ENCODE measurements around the gene LIMS1. TPM values are rescaled to one million over a fixed set of nuclear protein-coding genes. Genes with fewer than 3 reads are reported as not detected.

The LIMS1 gene, protein sequence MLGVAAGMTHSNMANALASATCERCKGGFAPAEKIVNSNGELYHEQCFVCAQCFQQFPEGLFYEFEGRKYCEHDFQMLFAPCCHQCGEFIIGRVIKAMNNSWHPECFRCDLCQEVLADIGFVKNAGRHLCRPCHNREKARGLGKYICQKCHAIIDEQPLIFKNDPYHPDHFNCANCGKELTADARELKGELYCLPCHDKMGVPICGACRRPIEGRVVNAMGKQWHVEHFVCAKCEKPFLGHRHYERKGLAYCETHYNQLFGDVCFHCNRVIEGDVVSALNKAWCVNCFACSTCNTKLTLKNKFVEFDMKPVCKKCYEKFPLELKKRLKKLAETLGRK
- total RNA-seq (2016; rRNA removed; fragmentation: Illumina TruSeq; extraction: Trizol) (38.3 and 55.1 TPM in 2 replicates), polyA plus RNA-seq (2011; rRNA removed) (35.5 and 49.6 TPM in 2 replicates), polyA minus RNA-seq (2011; rRNA and poly(A)+ RNA removed; ENCODE audit: low replicate concordance) (29.4 and 67.4 TPM in 2 replicates), Bru-seq, nascent RNA (percentile 87 among the genes with signal in this experiment), BruChase-seq, experiment 1, labeled RNA remaining after a 6-hour chase (percentile 88 among the genes with signal in this experiment), BruChase-seq, experiment 2, labeled RNA remaining after a 2-hour chase (percentile 91 among the genes with signal in this experiment)
- total RNA-seq (2016; cell fraction: cytosol; rRNA removed; fragmentation: Illumina TruSeq; extraction: Trizol; ENCODE audit: low read depth): 10.2 and 12.7 TPM in 2 replicates
- 40.2 and 51.8 TPM in 2 replicates for total RNA-seq (2016; cell fraction: insoluble cytoplasmic fraction; rRNA removed; fragmentation: Illumina TruSeq; extraction: Trizol)
- total RNA-seq (2016; cell fraction: membrane; rRNA removed; fragmentation: Illumina TruSeq; extraction: Trizol): 32.3 and 32.6 TPM in 2 replicates
- 18.8 and 25.1 TPM in 2 replicates for total RNA-seq (2016; cell fraction: nucleus; rRNA removed; fragmentation: Illumina TruSeq; extraction: Trizol)
- polyA plus RNA-seq (2011; cell fraction: cytosol; rRNA removed): 46.5 and 60.1 TPM in 2 replicates
- 11.1 and 16.1 TPM in 2 replicates for polyA plus RNA-seq (2011; cell fraction: nucleus; rRNA removed)
- polyA plus RNA-seq (2012): 35.5 and 39.6 TPM in 2 replicates
- 5.7 and 6.2 TPM in 2 replicates for polyA plus RNA-seq (2016; cell fraction: cytosol; fragmentation: Illumina TruSeq; extraction: Trizol; ENCODE audit: low read depth)
- polyA plus RNA-seq (2016; cell fraction: insoluble cytoplasmic fraction; fragmentation: Illumina TruSeq; extraction: Trizol; ENCODE audit: low read depth): 48.3 and 50.6 TPM in 2 replicates
- 17.0 and 18.1 TPM in 2 replicates for polyA plus RNA-seq (2016; cell fraction: membrane; fragmentation: Illumina TruSeq; extraction: Trizol; ENCODE audit: low read depth)
- 23.1 and 23.2 TPM in 2 replicates for polyA plus RNA-seq (2016; cell fraction: nucleus; fragmentation: Illumina TruSeq; extraction: Trizol; ENCODE audit: insufficient read depth, low read depth)
- 30.8 and 52.6 TPM in 2 replicates for polyA minus RNA-seq (2011; cell fraction: cytosol; rRNA and poly(A)+ RNA removed)
- polyA minus RNA-seq (2011; cell fraction: nucleus; rRNA and poly(A)+ RNA removed): 33.3 and 35.3 TPM in 2 replicates
- long read RNA-seq, experiment 1, full-length matches to known transcripts: 19 of 29 reads
- long read RNA-seq, experiment 1, partial matches to known transcripts: 0 of 29 reads
- long read RNA-seq, experiment 1, other reads (novel, unspliced or antisense): 10 of 29 reads
- long read RNA-seq, experiment 2, full-length matches to known transcripts: 4 of 78 reads
- long read RNA-seq, experiment 2, partial matches to known transcripts: 1 of 78 reads
- long read RNA-seq, experiment 2, other reads (novel, unspliced or antisense): 73 of 78 reads

DNA sequence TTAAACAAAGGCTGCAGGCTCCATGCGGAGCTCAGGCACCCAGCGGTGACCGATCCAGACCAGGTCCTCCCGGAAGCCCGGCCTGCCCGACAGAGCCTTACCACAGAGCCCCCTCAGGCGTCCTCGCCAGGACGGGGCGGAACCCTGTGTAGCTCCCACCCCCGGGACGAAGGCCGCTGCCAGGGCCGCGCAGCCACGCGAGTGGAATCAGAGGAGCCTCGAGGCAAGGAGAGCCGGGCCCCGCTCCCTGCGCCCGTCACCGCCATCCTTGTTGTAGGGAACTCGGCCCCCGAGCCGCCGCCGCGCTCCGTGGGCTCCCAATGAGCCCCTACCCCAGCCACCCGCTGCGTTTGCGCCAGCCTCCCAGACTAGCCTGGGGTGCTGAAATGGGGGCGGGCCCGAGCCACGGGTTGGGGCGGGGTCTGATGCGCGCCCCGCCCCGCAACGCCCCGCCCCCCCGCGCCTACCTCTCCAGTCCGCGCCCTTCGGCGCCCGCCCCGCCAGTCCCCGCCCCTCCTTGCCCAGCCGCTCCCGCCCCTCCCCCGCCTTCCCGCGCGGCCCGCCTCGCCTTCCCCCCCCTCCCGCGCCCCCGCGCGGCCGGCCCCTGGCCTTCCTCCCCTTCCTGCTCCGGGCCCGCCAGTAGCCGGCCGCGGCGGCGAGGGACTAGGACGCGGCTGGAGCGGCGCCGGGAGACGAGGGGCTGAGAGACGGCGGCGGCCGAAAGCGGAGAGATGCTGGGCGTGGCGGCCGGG, at the start of gene LIMS1:
LIMS1 (plus strand) TSS at position 639 of the 752 bp plus-strand sequence; CDS start at position 732, 93 bp downstream.
- CTCF ChIA-PET (ENCODE audit: low intra/inter-chr PET ratio, low total read pairs): no interaction called here
- Histone ChIP-seq H3K4me3 (replicated peaks in 1 of 3; ENCODE audit: insufficient read depth in 1 of 3, low read depth in 2 of 3, low read length in 3 of 3) (peak within 1 kb of the TSS; percentile 95 to 99 (median 97)), H3K4me2 (ENCODE audit: low read depth, low read length) (peak within 1 kb of the TSS; percentile 87), H3K9me3 (ENCODE audit: low read length) (no peaks in the 10 kb centered on the region), H3K27me3 (ENCODE audit: control insufficient read depth in 1 of 2, insufficient read depth in 2 of 2, low read length in 2 of 2) (no peaks in the 10 kb centered on the region; a peak in 1 of 5 replicates), H4K20me1 (ENCODE audit: insufficient read depth, low read length) (peaks cover 36% of the 10 kb centered on the region), H3K79me2 (ENCODE audit: insufficient read depth, low read length) (peaks cover 44% of the 10 kb centered on the region), H3K27ac (ENCODE audit: extremely low read length, insufficient read depth, low read length) (peak within 1 kb of the TSS; percentile 96), H2AFZ (ENCODE audit: low read length) (no peak within 1 kb of the TSS), H3K36me3 (replicated peaks in 1 of 2; ENCODE audit: control insufficient read depth in 1 of 2, insufficient read depth in 2 of 2, low read length in 2 of 2) (no peaks in the 10 kb centered on the region), H3K4me1 (ENCODE audit: insufficient read depth, low read length) (peaks cover 61% of the 10 kb centered on the region), H3K9ac (ENCODE audit: insufficient read depth, low read depth, low read length) (peak within 1 kb of the TSS; percentile 97)
- POLR2A ChIA-PET: interaction anchor here (0.7 to 2.1 kb wide), 21 partner anchors 8 to 1090 kb away, joined by 3 to 26 read pairs (median 4); partner anchors contain the start of genes GCC2 and SULT1C4
- DNase-seq (ENCODE audit: low spot score) (peak; percentile 82), ATAC-seq (peak; percentile 91), FAIRE-seq (no peak)
- 2% methylated on average over 53 of the region's 87 CpGs for WGBS (ENCODE audit: low lambda C conversion rate)
- in situ Hi-C loops (cut with HindIII; ENCODE audit: extremely low pct_ligation_motif_present, low pct_unique_long_range_greater_than_20kb): no loop called here
- intact Hi-C loops (cut with micrococcal nuclease; ENCODE audit: unreplicated experiment): loop anchor here (2.0 to 5.0 kb wide), 3 partner anchors 42 to 147 kb away; partner anchors contain the start of gene GCC2
- no TSS peak for BruUV-seq (replicated peaks)
- TF ChIP-seq MIER3 (CRISPR knock-in tag; IDR thresholded peaks at IDR 0.05; ENCODE audit: borderline replicate concordance) (no peak; the same call in 1 of the 2 replicates), TOE1 (CRISPR knock-in tag; IDR thresholded peaks at IDR 0.05) (0 out of 2 replicates have a peak, but pooled peaks have one; percentile 77), MYC (CRISPR knock-in tag; IDR thresholded peaks at IDR 0.05; ENCODE audit: borderline replicate concordance) (peak; percentile 90), ZNF569 (CRISPR knock-in tag; IDR thresholded peaks at IDR 0.05; ENCODE audit: borderline replicate concordance) (no peak), IRF2 (CRISPR knock-in tag; IDR thresholded peaks at IDR 0.05) (peak; percentile 72; the same call in 1 of the 2 replicates), ZFP36L2 (CRISPR knock-in tag; IDR thresholded peaks at IDR 0.05) (0 out of 2 replicates have a peak, but pooled peaks have one; percentile 8), HMG20A (CRISPR knock-in tag; IDR thresholded peaks at IDR 0.05; ENCODE audit: borderline replicate concordance) (no peak), ARHGAP35 (CRISPR knock-in tag; IDR thresholded peaks at IDR 0.05; ENCODE audit: borderline replicate concordance) (peak; percentile 65; the same call in 1 of the 2 replicates)
- TF ChIP-seq, protein P1, sequence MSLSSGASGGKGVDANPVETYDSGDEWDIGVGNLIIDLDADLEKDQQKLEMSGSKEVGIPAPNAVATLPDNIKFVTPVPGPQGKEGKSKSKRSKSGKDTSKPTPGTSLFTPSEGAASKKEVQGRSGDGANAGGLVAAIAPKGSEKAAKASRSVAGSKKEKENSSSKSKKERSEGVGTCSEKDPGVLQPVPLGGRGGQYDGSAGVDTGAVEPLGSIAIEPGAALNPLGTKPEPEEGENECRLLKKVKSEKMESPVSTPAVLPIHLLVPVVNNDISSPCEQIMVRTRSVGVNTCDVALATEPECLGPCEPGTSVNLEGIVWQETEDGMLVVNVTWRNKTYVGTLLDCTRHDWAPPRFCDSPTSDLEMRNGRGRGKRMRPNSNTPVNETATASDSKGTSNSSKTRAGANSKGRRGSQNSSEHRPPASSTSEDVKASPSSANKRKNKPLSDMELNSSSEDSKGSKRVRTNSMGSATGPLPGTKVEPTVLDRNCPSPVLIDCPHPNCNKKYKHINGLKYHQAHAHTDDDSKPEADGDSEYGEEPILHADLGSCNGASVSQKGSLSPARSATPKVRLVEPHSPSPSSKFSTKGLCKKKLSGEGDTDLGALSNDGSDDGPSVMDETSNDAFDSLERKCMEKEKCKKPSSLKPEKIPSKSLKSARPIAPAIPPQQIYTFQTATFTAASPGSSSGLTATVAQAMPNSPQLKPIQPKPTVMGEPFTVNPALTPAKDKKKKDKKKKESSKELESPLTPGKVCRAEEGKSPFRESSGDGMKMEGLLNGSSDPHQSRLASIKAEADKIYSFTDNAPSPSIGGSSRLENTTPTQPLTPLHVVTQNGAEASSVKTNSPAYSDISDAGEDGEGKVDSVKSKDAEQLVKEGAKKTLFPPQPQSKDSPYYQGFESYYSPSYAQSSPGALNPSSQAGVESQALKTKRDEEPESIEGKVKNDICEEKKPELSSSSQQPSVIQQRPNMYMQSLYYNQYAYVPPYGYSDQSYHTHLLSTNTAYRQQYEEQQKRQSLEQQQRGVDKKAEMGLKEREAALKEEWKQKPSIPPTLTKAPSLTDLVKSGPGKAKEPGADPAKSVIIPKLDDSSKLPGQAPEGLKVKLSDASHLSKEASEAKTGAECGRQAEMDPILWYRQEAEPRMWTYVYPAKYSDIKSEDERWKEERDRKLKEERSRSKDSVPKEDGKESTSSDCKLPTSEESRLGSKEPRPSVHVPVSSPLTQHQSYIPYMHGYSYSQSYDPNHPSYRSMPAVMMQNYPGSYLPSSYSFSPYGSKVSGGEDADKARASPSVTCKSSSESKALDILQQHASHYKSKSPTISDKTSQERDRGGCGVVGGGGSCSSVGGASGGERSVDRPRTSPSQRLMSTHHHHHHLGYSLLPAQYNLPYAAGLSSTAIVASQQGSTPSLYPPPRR (CRISPR knock-in tag; IDR thresholded peaks at IDR 0.05; ENCODE audit: borderline replicate concordance): peak; percentile 70
